Thyroid gland (tissue), 4 donors: Measurements from ENCODE around the gene STK16. TPM values are rescaled to one million over a fixed set of nuclear protein-coding genes. Genes with fewer than 3 reads are reported as not detected.
A peak's percentile ranks its signal among the peaks of the same experiment; 100 is the strongest.

Source experiments
- DNase-seq, 2 donors: peaks; one replicate each; pipeline ENCODE4 v3.0.0-alpha.2; 2019
- H3K27ac ChIP-seq, 3 donors: fragments of 200-600 bp; sonication (generic); 1 replicate in 2 of 3; 2 replicates in 1 of 3; pipeline ENCODE4 v1.5.1; 2016 to 2019; ENCODE audit warnings: mild to moderate bottlenecking in 1 of 3, moderate library complexity in 1 of 3
- H3K27me3 ChIP-seq: fragments of 200-600 bp; sonication (generic); one replicate; pipeline ENCODE4 v1.5.1; 2019
- H3K36me3 ChIP-seq, 2 donors: fragments of 200-600 bp; sonication (generic); one replicate each; pipeline ENCODE4 v1.5.1; 2016 to 2019
- H3K4me1 ChIP-seq, 2 donors: fragments of 200-600 bp; sonication (generic); one replicate each; pipeline ENCODE4 v1.5.1; 2017 to 2019
- H3K4me3 ChIP-seq, 3 donors: fragments of 200-600 bp; sonication (generic); replicated peaks in 1 of 3; 1 replicate in 2 of 3; 2 replicates in 1 of 3; pipeline ENCODE4 v1.5.1; 2016; ENCODE audit warnings: mild to moderate bottlenecking in 1 of 3
- H3K9me3 ChIP-seq: fragments of 200-600 bp; sonication (generic); one replicate; pipeline ENCODE4 v1.5.1; 2017
- CTCF ChIP-seq, 6 experiments: fragments of 200-600 bp in 3 of 6; fragments of 450-650 bp in 3 of 6; sonication (generic) in 3 of 6; IDR thresholded peaks; one replicate each; pipeline ENCODE4 v1.5.1; 2016 to 2019; ENCODE audit warnings: antibody characterized with exemption in 6 of 6, mild to moderate bottlenecking in 2 of 6, inconsistent platforms in 1 of 6, moderate library complexity in 1 of 6
- POLR2A ChIP-seq, 2 donors: fragments of 450-650 bp; IDR thresholded peaks; one replicate each; pipeline ENCODE4 v1.6.1; 2017; ENCODE audit warnings: antibody characterized with exemption in 2 of 2, mild to moderate bottlenecking in 2 of 2, moderate library complexity in 1 of 2
- WGBS, 2 donors: methylation state at CpG; one replicate each; pipeline ENCODE4 v1.1.5; 2017; 5-methylcytosine and 5-hydroxymethylcytosine counted together
- intact Hi-C: fragments of 100-400 bp; cut with DNase I; formaldehyde crosslinking; loops from one replicate; pipeline ENCODE4 v1.15.1; 2023
- total RNA-seq, 4 donors: library from RNA; depleted of rRNA; stranded (reverse); fragments of >200 nt; gene quantifications; one replicate each; pipeline ENCODE4 v1.2.3, GENCODE V29; 2016

Gene STK16
- total RNA-seq, 4 donors from 2014 or later, result 19.5 to 33.0 (median 24.9) TPM

- peaks cover 22 to 23% of the 10 kb centered on the region in 2 donors for H3K4me1 ChIP-seq
- no peak for DNase-seq
- peak overlapping the region in 1 of 3 donors; percentile 97 for H3K27ac ChIP-seq
- H3K9me3 ChIP-seq, result no peaks in the 10 kb centered on the region
- peaks cover 21 to 35% of the 10 kb centered on the region in 2 donors for H3K36me3 ChIP-seq
- no peak overlapping the region for H3K4me3 ChIP-seq
- H3K27me3 ChIP-seq, result no peaks in the 10 kb centered on the region
- WGBS, 2 donors, result 92 to 94% methylated on average over 27 of the region's 27 CpGs
- TF ChIP-seq CTCF (IDR thresholded peaks at IDR 0.05), result no peak
- no peak for TF ChIP-seq POLR2A (IDR thresholded peaks at IDR 0.05)
- intact Hi-C loops, result no loop called here
Measured at GRCh38 chr2:219215871-219216534, 29.3 kb upstream of the STK16 start.

- no peak overlapping the region for H3K4me3 ChIP-seq
- peaks cover 22 to 23% of the 10 kb centered on the region in 2 donors for H3K4me1 ChIP-seq
- 88 to 89% methylated on average over 6 of the region's 6 CpGs for WGBS, 2 donors
- peaks cover 27 to 40% of the 10 kb centered on the region in 2 donors for H3K36me3 ChIP-seq
- H3K27me3 ChIP-seq, result no peaks in the 10 kb centered on the region
- TF ChIP-seq CTCF (IDR thresholded peaks at IDR 0.05), result no peak
- no peak for TF ChIP-seq POLR2A (IDR thresholded peaks at IDR 0.05)
- H3K9me3 ChIP-seq, result no peaks in the 10 kb centered on the region
- DNase-seq, result no peak
- peak overlapping the region in 1 of 3 donors; percentile 97 for H3K27ac ChIP-seq
- intact Hi-C loops, result no loop called here
Measured at GRCh38 chr2:219216535-219216915, 28.8 kb upstream of the STK16 start.

GRCh38 chr2:219218217-219218731 lies 27.0 kb upstream of the STK16 start:
- TF ChIP-seq POLR2A (IDR thresholded peaks at IDR 0.05) (no peak), CTCF (IDR thresholded peaks at IDR 0.05) (no peak)
- intact Hi-C loops, result no loop called here
- Histone ChIP-seq H3K9me3 (no peaks in the 10 kb centered on the region), H3K27ac (peak overlapping the region; percentile 73 to 97 (median 89)), H3K27me3 (no peaks in the 10 kb centered on the region), H3K36me3 (peaks cover 34 to 45% of the 10 kb centered on the region in 2 donors), H3K4me1 (peaks cover 22 to 23% of the 10 kb centered on the region in 2 donors), H3K4me3 (peak overlapping the region in 2 of 3 donors; percentile 44 to 57)
- peak in 1 of 2 donors; percentile 74 for DNase-seq
- WGBS, 2 donors, result 0% methylated on average over 15 of the region's 37 CpGs; no CpG with 5 or more reads in 1 of the 2 donors

GRCh38 chr2:219218732-219219701 lies 26.3 kb upstream of the STK16 start, which contains the start of gene ABCB6:
ABCB6 (minus strand) TSS chr2:219218958; CDS start chr2:219218673, 285 bp downstream.
- peak within 1 kb of the TSS in 2 of 3 donors; percentile 44 to 57 for H3K4me3 ChIP-seq
- peaks cover 36 to 45% of the 10 kb centered on the region in 2 donors for H3K36me3 ChIP-seq
- TF ChIP-seq POLR2A (IDR thresholded peaks at IDR 0.05) (peak; percentile 18 to 89), CTCF (IDR thresholded peaks at IDR 0.05) (no peak)
- peak within 1 kb of the TSS; percentile 73 to 97 (median 89) for H3K27ac ChIP-seq
- intact Hi-C loops, result no loop called here
- peaks cover 22 to 23% of the 10 kb centered on the region in 2 donors for H3K4me1 ChIP-seq
- DNase-seq, result peak; percentile 99
- WGBS, 2 donors, result 14 to 26% methylated on average over 25 to 52 of the region's 71 CpGs
- H3K27me3 ChIP-seq, result no peaks in the 10 kb centered on the region
- no peaks in the 10 kb centered on the region for H3K9me3 ChIP-seq
